HuH-7.5 (cell line): ENCODE results near the gene TMPRSS3.

Source experiments
- DNase-seq: peaks from one replicate; pipeline ENCODE4 v3.0.0; 2011; ENCODE audit warnings: low spot score

The TMPRSS3 gene

DNA sequence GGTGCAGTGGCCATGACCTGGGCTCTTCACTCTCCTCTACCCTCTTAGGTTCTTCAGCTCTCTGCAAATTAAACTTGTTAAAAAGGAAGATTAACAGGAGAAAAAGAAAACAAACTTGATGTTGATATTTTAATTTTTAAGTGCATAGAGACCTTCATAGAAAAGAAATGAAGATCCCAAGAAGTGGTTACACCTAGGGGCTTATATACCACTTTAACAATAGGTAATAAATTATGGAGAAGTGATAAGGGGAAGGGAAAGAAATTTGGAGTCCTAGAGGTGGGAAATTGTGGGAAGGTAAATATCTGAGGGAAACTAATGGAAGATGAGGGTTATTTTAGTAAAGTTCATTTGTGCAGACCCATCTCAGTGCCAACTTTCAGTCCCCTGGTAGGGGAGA, 64.2 kb downstream of the TMPRSS3 start:
- DNase-seq: no peak

DNA sequence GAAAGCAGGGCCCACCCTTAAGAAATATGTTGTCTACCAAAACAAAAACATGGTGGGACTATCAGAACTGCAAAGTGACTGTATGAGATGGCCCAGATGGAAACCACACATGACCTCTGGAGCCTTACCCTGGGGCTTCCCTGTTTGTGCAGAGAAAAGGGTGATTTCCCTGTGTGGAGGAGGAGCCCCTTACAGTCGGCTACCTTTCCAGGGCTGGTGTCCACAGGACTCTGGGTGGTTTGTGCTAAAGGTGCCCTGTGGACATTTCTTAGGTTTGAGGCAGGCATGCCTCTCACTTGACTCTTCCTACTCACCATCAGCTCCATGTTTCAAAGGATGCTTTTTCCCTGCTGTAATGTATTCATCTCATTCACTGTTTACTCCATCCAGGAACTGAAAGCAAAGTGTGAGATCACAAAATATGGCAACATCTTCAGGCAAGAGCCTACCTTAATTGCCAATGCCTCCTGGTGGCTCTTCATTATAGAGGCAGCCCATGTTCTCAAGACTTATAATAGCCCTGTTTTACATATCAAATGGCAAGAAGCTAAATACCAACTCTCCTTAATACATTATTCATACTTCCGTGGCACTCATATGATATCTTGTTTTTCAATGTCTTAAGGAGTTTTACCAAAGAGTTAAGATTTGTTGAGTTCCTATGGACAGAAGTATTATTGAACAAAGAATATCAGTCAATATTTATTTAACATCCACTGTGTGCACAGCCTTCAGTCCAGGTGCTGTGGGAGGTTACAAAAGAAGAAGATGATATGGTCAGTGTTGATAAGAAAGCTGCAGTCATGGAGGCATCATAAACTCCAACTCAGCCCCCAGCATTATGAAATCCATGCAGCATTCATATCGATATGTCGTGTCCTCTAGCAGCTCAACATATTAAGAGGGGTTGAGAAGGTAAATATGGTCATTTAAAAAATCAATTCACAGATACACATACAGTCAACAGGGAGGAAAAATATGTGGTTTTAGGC, 65.2 kb downstream of the TMPRSS3 start:
- no peak for DNase-seq

DNA sequence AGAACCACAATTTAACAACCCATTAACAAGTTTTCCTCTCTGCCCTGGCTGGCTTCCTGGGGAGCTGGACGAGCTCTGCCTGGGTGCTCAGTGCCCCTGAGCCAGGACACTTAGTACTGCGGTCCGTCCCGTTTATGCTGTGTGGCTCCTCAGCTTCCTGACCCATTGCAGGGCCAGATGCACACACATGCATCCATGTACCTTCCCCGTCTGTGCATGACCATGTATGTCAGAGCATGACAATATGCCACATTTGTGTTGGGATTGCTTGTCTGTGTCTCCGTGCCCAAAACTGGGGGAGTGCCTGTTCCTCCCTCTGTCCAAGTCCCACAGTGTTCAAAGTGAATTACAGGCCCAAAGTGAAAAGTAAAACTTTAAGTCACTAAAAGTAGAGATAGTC, 71.0 kb downstream of the TMPRSS3 start:
- DNase-seq: no peak
